ENCODE data around the gene TMEM87A.

Gene TMEM87A

DNA sequence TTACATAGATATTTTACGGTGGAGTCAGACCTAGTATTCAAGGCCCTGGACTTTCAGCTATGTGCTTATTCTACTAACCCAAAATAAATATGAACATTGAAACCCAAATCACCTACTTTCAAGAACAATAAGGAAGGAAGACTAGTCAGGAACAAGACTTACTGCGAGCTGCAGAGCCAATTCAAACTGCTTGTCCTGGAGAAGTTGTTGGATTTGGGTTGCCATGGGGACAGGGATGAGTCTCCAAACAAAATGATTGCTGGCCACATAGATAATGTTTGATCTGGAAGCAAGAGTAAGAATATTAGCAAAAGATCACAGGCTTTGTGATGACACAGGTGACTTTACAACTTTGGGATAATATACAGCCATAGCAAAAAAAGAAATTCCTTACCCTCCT, 95.2 kb downstream of the TMEM87A start:
- no peak for DNase-seq (ENCODE audit: low read depth)
- no peak overlapping the region for H3K4me3 ChIP-seq (ENCODE audit: low read depth, low read length)
- TF ChIP-seq CTCF (IDR thresholded peaks at IDR 0.05; ENCODE audit: low read depth, low read length, missing control alignments) = no peak
- in situ Hi-C loops (cut with HindIII; ENCODE audit: low sequenced_read_pairs) = no loop called here

DNA sequence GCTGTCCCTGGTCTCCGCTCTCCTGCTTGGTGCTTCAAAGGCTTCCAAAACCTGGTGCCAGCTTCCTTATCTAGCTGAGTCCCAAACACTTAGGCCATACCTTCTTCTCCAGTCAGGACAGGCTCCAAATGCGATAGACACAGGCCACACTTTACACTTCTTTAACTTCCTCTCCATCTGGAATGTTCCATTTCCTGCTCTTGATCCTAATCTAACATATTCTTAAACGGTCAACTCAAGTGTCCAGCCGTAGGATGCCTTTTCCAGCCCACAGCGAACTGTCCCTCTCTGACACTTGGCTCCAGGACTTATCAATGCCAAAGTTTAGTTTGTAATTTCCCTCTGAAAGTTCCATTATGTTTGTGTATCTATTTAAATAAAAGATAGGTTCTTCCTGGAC, 97.6 kb downstream of the TMEM87A start:
- H3K4me3 ChIP-seq (ENCODE audit: low read depth, low read length) = no peak overlapping the region
- no peak for DNase-seq (ENCODE audit: low read depth)
- in situ Hi-C loops (cut with HindIII; ENCODE audit: low sequenced_read_pairs) = no loop called here
- no peak for TF ChIP-seq CTCF (IDR thresholded peaks at IDR 0.05; ENCODE audit: low read depth, low read length, missing control alignments)

- no peak overlapping the region for H3K4me3 ChIP-seq (ENCODE audit: low read depth, low read length)
- in situ Hi-C loops (cut with HindIII; ENCODE audit: low sequenced_read_pairs) = loop anchor here (25.0 kb wide), 1 partner anchor 265 kb away; no protein-coding TSS in a partner anchor
- no peak for DNase-seq (ENCODE audit: low read depth)
- TF ChIP-seq CTCF (IDR thresholded peaks at IDR 0.05; ENCODE audit: low read depth, low read length, missing control alignments) = no peak
Measured at GRCh38 chr15:42172475-42172874, 100.8 kb downstream of the TMEM87A start.

DNA sequence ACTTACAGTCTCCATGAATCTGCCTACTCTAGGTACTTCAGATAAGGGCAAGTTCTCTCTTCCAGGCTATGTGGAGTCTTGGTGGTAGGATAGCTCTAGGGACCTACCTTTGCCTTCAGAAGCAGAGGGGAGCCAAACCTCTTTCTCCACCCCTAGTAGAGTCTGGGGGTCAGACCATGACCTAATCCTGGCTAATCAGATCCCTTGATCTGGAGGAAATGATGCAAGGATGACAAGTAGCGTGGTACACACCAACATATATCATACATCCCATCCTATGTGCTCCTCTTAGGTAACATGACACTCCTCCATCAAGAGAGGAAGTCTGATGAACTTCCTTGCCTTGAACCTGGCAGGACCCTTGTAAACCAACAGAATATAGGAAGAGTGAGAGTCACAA, 101.4 kb downstream of the TMEM87A start:
- no peak overlapping the region for H3K4me3 ChIP-seq (ENCODE audit: low read depth, low read length)
- no peak for TF ChIP-seq CTCF (IDR thresholded peaks at IDR 0.05; ENCODE audit: low read depth, low read length, missing control alignments)
- in situ Hi-C loops (cut with HindIII; ENCODE audit: low sequenced_read_pairs) = loop anchor here (25.0 kb wide), 1 partner anchor 266 kb away; no protein-coding TSS in a partner anchor
- no peak for DNase-seq (ENCODE audit: low read depth)

DNA sequence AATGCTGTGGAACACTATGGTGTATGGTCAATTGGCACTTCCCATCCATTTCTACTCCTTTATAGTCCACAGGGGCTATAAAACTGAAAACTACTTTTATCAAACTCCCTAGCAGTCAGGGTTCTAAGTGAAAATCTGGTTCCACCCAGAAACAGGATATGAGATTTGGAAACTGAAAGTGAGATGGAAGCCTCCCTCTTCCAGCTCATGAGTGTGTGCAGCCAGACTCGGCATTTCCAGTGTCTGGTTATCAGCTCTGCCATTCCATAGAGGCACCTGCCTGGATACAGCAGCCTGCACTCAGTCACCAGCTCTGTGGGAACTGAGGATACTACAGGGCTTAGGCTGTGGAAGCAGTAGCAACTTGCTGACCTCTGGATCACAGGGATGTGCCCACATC, 102.1 kb downstream of the TMEM87A start:
- in situ Hi-C loops (cut with HindIII; ENCODE audit: low sequenced_read_pairs) = loop anchor here (25.0 kb wide), 1 partner anchor 266 kb away; no protein-coding TSS in a partner anchor
- H3K4me3 ChIP-seq (ENCODE audit: low read depth, low read length) = no peak overlapping the region
- no peak for TF ChIP-seq CTCF (IDR thresholded peaks at IDR 0.05; ENCODE audit: low read depth, low read length, missing control alignments)
- DNase-seq (ENCODE audit: low read depth) = no peak

DNA sequence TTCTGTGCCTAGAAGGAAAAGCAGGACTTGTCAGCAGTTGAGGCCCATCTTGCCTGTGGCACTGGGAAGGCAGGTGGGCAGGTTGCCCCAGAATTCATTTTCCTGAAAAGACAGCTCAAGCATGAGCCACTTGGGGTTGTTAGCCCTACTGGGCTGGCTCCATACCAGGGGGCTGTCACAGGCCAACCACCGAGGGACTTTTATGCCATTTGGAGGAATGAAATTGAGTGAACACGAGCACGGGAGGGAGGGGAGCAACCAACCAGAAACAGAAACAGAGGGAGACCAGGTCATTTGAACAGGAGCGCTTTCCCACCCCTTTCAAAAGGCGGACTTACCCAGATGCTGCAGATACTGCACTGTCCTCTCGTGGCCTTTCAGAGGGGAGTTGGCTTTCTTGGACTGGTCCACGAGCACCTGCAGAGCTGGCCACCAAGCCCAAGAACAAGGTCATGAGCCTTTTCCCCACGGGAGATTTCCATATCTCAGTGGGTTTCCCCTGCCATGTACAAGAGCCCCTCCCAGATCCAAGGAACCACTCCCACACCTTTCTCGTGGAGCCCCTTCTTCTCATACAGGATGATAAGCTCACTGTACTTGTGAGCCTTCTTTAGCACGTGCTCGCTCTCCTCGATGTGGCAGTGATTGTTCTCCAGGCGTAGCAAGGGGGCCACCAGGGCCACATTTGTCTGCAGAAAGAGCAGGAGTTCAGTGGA, 106.8 kb downstream of the TMEM87A start:
- H3K4me3 ChIP-seq (ENCODE audit: low read depth, low read length) = no peak overlapping the region
- no peak for DNase-seq (ENCODE audit: low read depth)
- in situ Hi-C loops (cut with HindIII; ENCODE audit: low sequenced_read_pairs) = loop anchor here (25.0 kb wide), 1 partner anchor 271 kb away; no protein-coding TSS in a partner anchor
- TF ChIP-seq CTCF (IDR thresholded peaks at IDR 0.05; ENCODE audit: low read depth, low read length, missing control alignments) = no peak

Data from astrocyte of the cerebellum (primary cell).